KMS-11 (cell line): ENCODE measurements around the gene NUPR1.
A peak's percentile ranks its signal among the peaks of the same experiment; 100 is the strongest.
"Not testable (repeated sequence)": the region's sequence is repeated elsewhere in the genome, so short reads cannot be mapped to it uniquely, and the experiment has no call there.

Experiments
- H2AFZ ChIP-seq: fragments of 200-600 bp; sonication (generic); 2 replicates; pipeline ENCODE4 v1.6.1; 2016; ENCODE audit warnings: antibody characterized with exemption, mixed run types, low read depth
- H3K27ac ChIP-seq: fragments of 200-600 bp; sonication (generic); 2 replicates; pipeline ENCODE4 v1.6.1; 2016; ENCODE audit warnings: mild to moderate bottlenecking, mixed run types
- H3K27me3 ChIP-seq: fragments of 200-600 bp; sonication (generic); 2 replicates; pipeline ENCODE4 v1.6.1; 2017; ENCODE audit warnings: mild to moderate bottlenecking, low read depth, mixed run types, moderate library complexity; ENCODE audit not compliant: insufficient read depth
- H3K36me3 ChIP-seq: fragments of 200-600 bp; sonication (generic); 2 replicates; pipeline ENCODE4 v1.6.1; 2017; ENCODE audit warnings: mild to moderate bottlenecking, mixed run types; ENCODE audit not compliant: insufficient read depth
- H3K4me1 ChIP-seq: fragments of 200-600 bp; sonication (generic); 2 replicates; pipeline ENCODE4 v1.6.1; 2016; ENCODE audit warnings: mild to moderate bottlenecking, low read depth, mixed run types; ENCODE audit not compliant: poor library complexity, severe bottlenecking
- H3K4me2 ChIP-seq: fragments of 200-600 bp; sonication (generic); 2 replicates; pipeline ENCODE4 v1.7.0; 2016; ENCODE audit warnings: mild to moderate bottlenecking, mixed run types
- H3K4me3 ChIP-seq: fragments of 200-600 bp; sonication (generic); IDR thresholded peaks from 2 replicates; pipeline ENCODE4 v1.6.1; 2017; ENCODE audit warnings: low read depth, low read length, mixed read lengths; ENCODE audit not compliant: insufficient read depth
- H3K79me2 ChIP-seq: fragments of 200-600 bp; sonication (generic); 2 replicates; pipeline ENCODE4 v1.6.1; 2016; ENCODE audit warnings: low read depth, mixed run types; ENCODE audit not compliant: insufficient read depth
- H3K9ac ChIP-seq: fragments of 200-600 bp; sonication (generic); 2 replicates; pipeline ENCODE4 v1.6.1; 2016; ENCODE audit warnings: mild to moderate bottlenecking, mixed run types
- H4K20me1 ChIP-seq: fragments of 200-600 bp; sonication (generic); 2 replicates; pipeline ENCODE4 v1.6.1; 2016; ENCODE audit warnings: mild to moderate bottlenecking, mixed run types; ENCODE audit not compliant: insufficient read depth
- TF ChIP-seq, protein P1 (sequence below): fragments of 200-600 bp; sonication (generic); conservative IDR thresholded peaks from 2 replicates; pipeline ENCODE4 v1.6.1; 2017; ENCODE audit warnings: low read depth, mild to moderate bottlenecking, antibody characterized with exemption, low read length, moderate library complexity, mixed read lengths

Gene NUPR1

GRCh38 chr16:28549301-28549899 lies 10.6 kb upstream of the NUPR1 start:
- TF ChIP-seq, protein P1, sequence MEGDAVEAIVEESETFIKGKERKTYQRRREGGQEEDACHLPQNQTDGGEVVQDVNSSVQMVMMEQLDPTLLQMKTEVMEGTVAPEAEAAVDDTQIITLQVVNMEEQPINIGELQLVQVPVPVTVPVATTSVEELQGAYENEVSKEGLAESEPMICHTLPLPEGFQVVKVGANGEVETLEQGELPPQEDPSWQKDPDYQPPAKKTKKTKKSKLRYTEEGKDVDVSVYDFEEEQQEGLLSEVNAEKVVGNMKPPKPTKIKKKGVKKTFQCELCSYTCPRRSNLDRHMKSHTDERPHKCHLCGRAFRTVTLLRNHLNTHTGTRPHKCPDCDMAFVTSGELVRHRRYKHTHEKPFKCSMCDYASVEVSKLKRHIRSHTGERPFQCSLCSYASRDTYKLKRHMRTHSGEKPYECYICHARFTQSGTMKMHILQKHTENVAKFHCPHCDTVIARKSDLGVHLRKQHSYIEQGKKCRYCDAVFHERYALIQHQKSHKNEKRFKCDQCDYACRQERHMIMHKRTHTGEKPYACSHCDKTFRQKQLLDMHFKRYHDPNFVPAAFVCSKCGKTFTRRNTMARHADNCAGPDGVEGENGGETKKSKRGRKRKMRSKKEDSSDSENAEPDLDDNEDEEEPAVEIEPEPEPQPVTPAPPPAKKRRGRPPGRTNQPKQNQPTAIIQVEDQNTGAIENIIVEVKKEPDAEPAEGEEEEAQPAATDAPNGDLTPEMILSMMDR, result peak; percentile 49
- no peak overlapping the region; the same call in 1 of the 2 replicates for H3K4me2 ChIP-seq
- H3K4me1 ChIP-seq, result peaks cover 13% of the 10 kb centered on the region
- no peak overlapping the region for H2AFZ ChIP-seq
- H3K9ac ChIP-seq, result no peak overlapping the region
- no peaks in the 10 kb centered on the region for H4K20me1 ChIP-seq
- no peak overlapping the region for H3K4me3 ChIP-seq
- no peaks in the 10 kb centered on the region for H3K27me3 ChIP-seq
- H3K79me2 ChIP-seq, result peaks cover under 1% of the 10 kb centered on the region; the same call in 1 of the 2 replicates
- no peaks in the 10 kb centered on the region for H3K36me3 ChIP-seq
- H3K27ac ChIP-seq, result no peak overlapping the region

DNA sequence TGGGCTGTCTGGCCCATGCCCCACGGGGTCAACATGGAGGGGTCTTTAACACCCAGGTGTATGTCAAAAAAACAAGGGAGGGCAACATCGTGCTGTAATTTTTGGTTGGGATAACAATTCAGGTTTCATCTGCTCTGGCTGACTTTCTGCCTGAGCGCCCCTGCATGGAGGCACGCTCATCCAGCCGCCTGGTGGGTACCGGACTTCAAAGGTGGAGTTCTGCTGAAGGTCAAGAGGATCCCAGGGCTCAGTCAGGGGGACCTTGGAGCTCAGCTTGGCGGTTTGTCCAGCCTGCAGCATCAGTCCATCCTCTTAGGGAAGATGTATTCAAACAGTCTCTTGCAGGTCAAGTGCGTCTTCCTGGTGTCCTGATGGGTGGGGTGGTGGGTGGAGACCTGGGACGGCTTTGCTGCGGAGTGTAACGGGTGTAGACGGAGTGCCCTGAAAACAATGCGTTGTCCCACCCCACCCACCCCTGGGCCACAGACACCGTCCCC lies 9.6 kb upstream of the NUPR1 start:
- no peaks in the 10 kb centered on the region for H3K79me2 ChIP-seq
- TF ChIP-seq, protein P1, result no peak
- no peak overlapping the region for H3K4me3 ChIP-seq
- H3K4me2 ChIP-seq, result no peak overlapping the region
- H3K9ac ChIP-seq, result no peak overlapping the region
- peaks cover 13% of the 10 kb centered on the region for H3K4me1 ChIP-seq
- no peaks in the 10 kb centered on the region for H4K20me1 ChIP-seq
- no peak overlapping the region for H3K27ac ChIP-seq
- H3K27me3 ChIP-seq, result no peaks in the 10 kb centered on the region
- H3K36me3 ChIP-seq, result no peaks in the 10 kb centered on the region
- no peak overlapping the region for H2AFZ ChIP-seq

DNA sequence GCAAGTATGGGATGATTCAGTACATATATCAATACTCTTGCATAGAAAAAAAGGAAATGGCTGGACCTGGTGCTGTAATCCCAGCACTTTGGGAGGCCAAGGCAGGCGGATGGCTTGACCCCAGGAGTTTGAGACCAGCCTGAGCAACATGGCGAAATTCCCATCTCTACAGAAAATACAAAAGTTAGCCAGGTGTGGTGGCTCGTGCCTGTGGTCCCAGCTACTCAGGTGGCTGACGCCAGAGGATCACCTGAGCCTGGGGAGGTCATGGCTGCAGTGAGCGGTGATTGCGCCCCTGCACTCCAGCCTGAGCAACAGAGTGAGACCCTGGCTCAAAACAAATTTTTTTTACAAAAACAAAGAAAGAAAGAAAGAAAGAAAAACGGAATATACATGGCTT lies 7.9 kb upstream of the NUPR1 start:
- Histone ChIP-seq H3K79me2 (no peaks in the 10 kb centered on the region), H3K4me2 (no peak overlapping the region), H2AFZ (no peak overlapping the region), H3K27ac (no peak overlapping the region), H3K4me1 (peaks cover 15% of the 10 kb centered on the region), H4K20me1 (no peaks in the 10 kb centered on the region), H3K9ac (no peak overlapping the region), H3K36me3 (no peaks in the 10 kb centered on the region), H3K27me3 (no peaks in the 10 kb centered on the region), H3K4me3 (no peak overlapping the region)
- TF ChIP-seq, protein P1, result no peak

DNA sequence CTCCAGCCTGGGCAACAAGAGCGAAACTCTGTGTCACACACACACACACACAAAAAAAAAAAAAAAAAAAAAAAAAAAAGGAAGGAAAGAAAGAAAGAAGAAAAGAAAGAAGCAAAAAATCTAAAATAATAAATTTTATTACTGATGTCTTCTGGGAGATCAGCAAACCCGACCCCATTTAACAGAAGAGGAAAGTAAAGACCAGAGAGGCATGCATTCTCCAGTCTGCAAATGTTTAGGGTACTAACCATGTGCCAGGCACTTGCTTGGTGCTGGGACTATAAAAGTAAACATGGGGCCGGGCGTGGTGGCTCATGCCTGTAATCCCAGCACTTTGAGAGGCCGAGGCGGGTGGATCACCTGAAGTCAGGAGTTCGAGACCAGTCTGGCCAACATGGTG lies 7.2 kb upstream of the NUPR1 start:
- not testable (repeated sequence) for H4K20me1 ChIP-seq, H3K9ac ChIP-seq, H3K27ac ChIP-seq, H2AFZ ChIP-seq, H3K4me2 ChIP-seq, H3K36me3 ChIP-seq, H3K4me3 ChIP-seq, H3K79me2 ChIP-seq, H3K27me3 ChIP-seq
- H3K4me1 ChIP-seq, result peaks cover 15% of the 10 kb centered on the region

- H3K4me1 ChIP-seq, result peaks cover 15% of the 10 kb centered on the region
- no peak overlapping the region for H3K27ac ChIP-seq
- H3K79me2 ChIP-seq, result no peaks in the 10 kb centered on the region
- H4K20me1 ChIP-seq, result no peaks in the 10 kb centered on the region
- no peak overlapping the region for H3K4me3 ChIP-seq
- H3K36me3 ChIP-seq, result no peaks in the 10 kb centered on the region
- no peak overlapping the region for H3K9ac ChIP-seq
- no peaks in the 10 kb centered on the region for H3K27me3 ChIP-seq
- no peak overlapping the region for H3K4me2 ChIP-seq
- no peak overlapping the region for H2AFZ ChIP-seq
- TF ChIP-seq, protein P1, result no peak
Observed at GRCh38 chr16:28544998-28545397, 6.2 kb upstream of the NUPR1 start.
